GM12878 (cell line): ENCODE results near the gene F2RL1. TPM values are rescaled to one million over a fixed set of nuclear protein-coding genes. Genes with fewer than 3 reads are reported as not detected.

Experiments
- ATAC-seq: fragments of 200-7000 bp; cut with Tn5 transposase; 3 replicates; pipeline ENCODE4 v1.9.1; 2020; ENCODE audit warnings: mild to moderate bottlenecking, moderate library complexity
- BruUV-seq: library from RNA; stranded (reverse); fragments of 400-500 nt; replicated peaks from 2 replicates; lab custom pipeline; 2021; lab: Mats Ljungman, UMichigan
- CTCF ChIA-PET: fragments of 300-600 bp; sonication (Branson Sonifier 250); formaldehyde crosslinking; extraction: SDS; loops from one replicate; lab custom pipeline; 2021; ENCODE audit warnings: inconsistent platforms; lab: Yijun Ruan, JAX
- POLR2A ChIA-PET: fragments of 350-600 bp; formaldehyde crosslinking; extraction: SDS; loops from one replicate; lab custom pipeline; 2021; ENCODE audit warnings: inconsistent platforms; lab: Charles Lee
- RAD21 ChIA-PET: fragments of 300-600 bp; sonication (Branson Sonifier 250); formaldehyde crosslinking; loops from one replicate; lab custom pipeline; 2023; ENCODE audit warnings: antibody characterized with exemption; ENCODE audit not compliant: unreplicated experiment; lab: Charles Lee
- SMC1A ChIA-PET: fragments of 300-600 bp; sonication (Branson Sonifier 250); formaldehyde crosslinking; loops from one replicate; lab custom pipeline; 2023; ENCODE audit not compliant: unreplicated experiment, uncharacterized antibody; lab: Charles Lee
- DNase-seq: peaks from one replicate; pipeline ENCODE4 v3.0.0-alpha.2; 2011; ENCODE audit warnings: low read depth, low spot score
- FAIRE-seq: peaks from 3 replicates; lab custom pipeline; 2011; peaks lifted over from hg19 to GRCh38; lab: Jason Lieb, UNC
- H2AFZ ChIP-seq: 2 replicates; pipeline ENCODE4 v1.6.0; 2011; ENCODE audit warnings: low read depth, low read length, control low read depth; ENCODE audit not compliant: control insufficient read depth
- H3K27ac ChIP-seq: 2 replicates; pipeline ENCODE4 v1.5.1; 2011; ENCODE audit warnings: control low read depth; ENCODE audit not compliant: control insufficient read depth, insufficient read depth
- H3K27me3 ChIP-seq, 2 experiments: replicated peaks in 1 of 2; 2 replicates each; pipeline versions ENCODE4 v1.6.0 to v1.6.1; 2011; ENCODE audit warnings: low read length in 1 of 2; ENCODE audit not compliant: control insufficient read depth in 2 of 2, insufficient read depth in 2 of 2
- H3K36me3 ChIP-seq, 2 experiments: 2 replicates each; pipeline ENCODE4 v1.5.1; 2011; ENCODE audit warnings: low read length in 1 of 2; ENCODE audit not compliant: control insufficient read depth in 2 of 2, insufficient read depth in 2 of 2
- H3K4me1 ChIP-seq: 2 replicates; pipeline ENCODE4 v1.6.1; 2011; ENCODE audit warnings: mild to moderate bottlenecking, low read length, moderate library complexity, mixed read lengths; ENCODE audit not compliant: control insufficient read depth, insufficient read depth
- H3K4me2 ChIP-seq: 2 replicates; pipeline ENCODE4 v1.6.0; 2011; ENCODE audit warnings: control low read depth; ENCODE audit not compliant: control insufficient read depth, insufficient read depth
- H3K4me3 ChIP-seq: fragments of 200-600 bp; sonication (generic); 2 replicates; pipeline ENCODE4 v1.5.1; 2016
- H3K79me2 ChIP-seq: 2 replicates; pipeline ENCODE4 v1.6.0; 2011; ENCODE audit warnings: low read length; ENCODE audit not compliant: control insufficient read depth, insufficient read depth
- H3K9ac ChIP-seq: 2 replicates; pipeline ENCODE4 v1.8.0; 2011; ENCODE audit warnings: low read length, control low read depth, mixed read lengths; ENCODE audit not compliant: control insufficient read depth, insufficient read depth
- H3K9me3 ChIP-seq: replicated peaks from 3 replicates; pipeline ENCODE4 v1.5.1; 2011; ENCODE audit warnings: mild to moderate bottlenecking, low read length; ENCODE audit not compliant: control insufficient read depth, insufficient read depth
- H4K20me1 ChIP-seq: 2 replicates; pipeline ENCODE4 v1.6.0; 2011; ENCODE audit not compliant: control insufficient read depth, insufficient read depth
- BMI1 ChIP-seq: fragments of 450-650 bp; IDR thresholded peaks from 2 replicates; pipeline ENCODE4 v1.6.1; 2016; ENCODE audit warnings: mild to moderate bottlenecking, moderate library complexity, borderline replicate concordance
- CBFB ChIP-seq: IDR thresholded peaks from 2 replicates; pipeline ENCODE4 v1.6.1; 2016; ENCODE audit warnings: antibody characterized with exemption, low read depth
- CREM ChIP-seq: IDR thresholded peaks from 2 replicates; pipeline ENCODE4 v1.6.1; 2014; ENCODE audit warnings: antibody characterized with exemption, low read depth
- FOXK2 ChIP-seq: fragments of 450-650 bp; IDR thresholded peaks from 2 replicates; pipeline ENCODE4 v1.6.1; 2017; ENCODE audit warnings: mild to moderate bottlenecking, moderate library complexity
- HDAC2 ChIP-seq: fragments of 200-600 bp; sonication (generic); IDR thresholded peaks from 2 replicates; pipeline ENCODE4 v1.6.1; 2017
- HDAC6 ChIP-seq: fragments of 200-600 bp; sonication (generic); IDR thresholded peaks from one replicate; pipeline ENCODE4 v1.8.0; 2017; ENCODE audit warnings: antibody characterized with exemption; ENCODE audit not compliant: unreplicated experiment
- KAT2A ChIP-seq: conservative IDR thresholded peaks from 2 replicates; pipeline ENCODE4 v1.6.1; 2011; ENCODE audit warnings: low read depth, low read length; ENCODE audit not compliant: control insufficient read depth
- MTA3 ChIP-seq: IDR thresholded peaks from 2 replicates; pipeline ENCODE4 v1.6.1; 2012; ENCODE audit warnings: low read length, inconsistent platforms, borderline replicate concordance
- NFIC ChIP-seq: IDR thresholded peaks from 2 replicates; pipeline ENCODE4 v1.6.1; 2012; ENCODE audit warnings: low read depth, mild to moderate bottlenecking, inconsistent platforms, low read length, moderate library complexity
- PML ChIP-seq: IDR thresholded peaks from 2 replicates; pipeline ENCODE4 v1.6.1; 2012; ENCODE audit warnings: low read length, inconsistent platforms
- RCOR1 ChIP-seq: conservative IDR thresholded peaks from 2 replicates; pipeline ENCODE4 v1.6.1; 2012; ENCODE audit warnings: low read depth, low read length, improper control_type of control experiment
- SUPT20H ChIP-seq: IDR thresholded peaks from 2 replicates; pipeline ENCODE4 v1.6.1; 2011; ENCODE audit warnings: low read depth, mild to moderate bottlenecking, low read length, moderate library complexity, borderline replicate concordance; ENCODE audit not compliant: control insufficient read depth
- TAF1 ChIP-seq: IDR thresholded peaks from 2 replicates; pipeline ENCODE4 v1.6.1; 2011; ENCODE audit warnings: mild to moderate bottlenecking, low read depth, low read length, borderline replicate concordance
- WGBS: methylation state at CpG from one replicate; pipeline ENCODE4 v1.1.6; 2016; ENCODE audit warnings: low lambda C conversion rate; ENCODE audit not compliant: insufficient replicate concordance, insufficient coverage; ENCODE audit errors: missing lambda C conversion rate; 5-methylcytosine and 5-hydroxymethylcytosine counted together
- in situ Hi-C: fragments of 300-500 bp; cut with MboI; formaldehyde crosslinking; loops from 9 replicates; pipeline ENCODE4 v1.14.3; 2018; ENCODE audit warnings: mixed read lengths
- intact Hi-C: fragments of 100-400 bp; cut with micrococcal nuclease; formaldehyde crosslinking; loops from one replicate; pipeline ENCODE4 v1.14.2; 2022; ENCODE audit not compliant: unreplicated experiment
- polyA plus RNA-seq, 11 experiments: library from polyadenylated mRNA; depleted of rRNA in 4 of 11; unstranded in 6 of 11; stranded (reverse) in 5 of 11; fragments of >200 nt; fragmentation: Nextera tagmentation in 4 of 11; fragmentation: Illumina TruSeq in 1 of 11; extraction: Ambion mirVana in 4 of 11; extraction: Trizol in 1 of 11; gene quantifications; 1 replicate in 1 of 11; 2 replicates in 10 of 11; pipeline versions ENCODE4 v1.2.1 to v1.2.3, GENCODE V29; 2011 to 2016; ENCODE audit warnings: inconsistent platforms in 2 of 11, missing spikeins in 2 of 11, low read depth in 1 of 11
- total RNA-seq, 4 experiments: library from RNA; depleted of rRNA in 3 of 4; stranded (reverse); fragments of >200 nt in 3 of 4; fragmentation: Illumina TruSeq in 1 of 4; extraction: Trizol in 1 of 4; gene quantifications; 2 replicates each; pipeline versions ENCODE4 v1.2.1 to v1.2.3, GENCODE V29; 2013 to 2021
- TF ChIP-seq, protein P1 (sequence below): fragments of 450-650 bp; IDR thresholded peaks from 2 replicates; pipeline ENCODE4 v1.6.1; 2017; ENCODE audit warnings: mild to moderate bottlenecking, low read depth, inconsistent platforms; ENCODE audit not compliant: poor library complexity, severe bottlenecking
- TF ChIP-seq, protein P2 (sequence below): fragments of 450-650 bp; IDR thresholded peaks from 2 replicates; pipeline ENCODE4 v1.6.1; 2016; ENCODE audit warnings: mild to moderate bottlenecking
- TF ChIP-seq, protein P3 (sequence below): IDR thresholded peaks from 2 replicates; pipeline ENCODE4 v1.6.1; 2012; ENCODE audit warnings: low read depth, low read length, improper control_type of control experiment
- TF ChIP-seq, protein P4 (sequence below): fragments of 450-650 bp; IDR thresholded peaks from 2 replicates; pipeline ENCODE4 v1.6.1; 2017; ENCODE audit warnings: borderline replicate concordance

The F2RL1 gene
- total and polyA plus RNA-seq, 10 of the 15 experiments (the other 5 are each of a cell fraction or from before 2014, with no cell fraction given): 0.04 to 0.10 TPM; not detected in 8

DNA sequence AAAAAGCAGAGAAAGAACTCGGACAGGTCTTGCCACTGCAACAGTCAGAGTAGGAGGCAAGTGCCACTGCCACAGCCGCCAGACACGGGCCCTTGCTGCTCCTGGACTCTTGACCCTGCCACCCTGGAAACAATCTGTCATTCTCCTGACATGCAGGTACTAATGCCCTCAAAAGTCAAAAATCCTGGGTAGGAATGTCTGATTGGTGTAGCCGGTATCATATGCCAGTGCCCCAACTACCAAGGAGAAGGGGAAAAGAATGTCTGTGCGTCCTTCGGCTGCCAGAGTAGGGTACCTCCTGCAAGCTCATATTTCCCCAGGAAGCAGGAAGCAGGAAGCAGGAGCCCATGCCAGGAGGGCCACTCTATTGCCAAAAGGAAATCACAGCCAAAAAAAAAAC is 30.5 kb upstream of the F2RL1 start:
- H3K27me3 ChIP-seq: no peaks in the 10 kb centered on the region
- intact Hi-C loops: no loop called here
- 76% methylated on average over 5 of the region's 6 CpGs for WGBS
- no peak overlapping the region for H3K4me3 ChIP-seq
- H3K9me3 ChIP-seq: no peaks in the 10 kb centered on the region
- no peak overlapping the region for H3K9ac ChIP-seq
- FAIRE-seq: no peak
- no peak overlapping the region for H3K4me2 ChIP-seq
- CTCF ChIA-PET: no interaction called here
- no peak for ATAC-seq
- DNase-seq: no peak
- no peak overlapping the region for H2AFZ ChIP-seq
- no peak overlapping the region for H3K27ac ChIP-seq
- POLR2A ChIA-PET: interaction anchor here (0.6 kb wide), 1 partner anchor 551 kb away, joined by 3 read pairs; no protein-coding TSS in a partner anchor
- SMC1A ChIA-PET: no interaction called here
- RAD21 ChIA-PET: no interaction called here
- no peaks in the 10 kb centered on the region for H3K36me3 ChIP-seq
- no peak for TF ChIP-seq KAT2A
- TF ChIP-seq, protein P1, sequence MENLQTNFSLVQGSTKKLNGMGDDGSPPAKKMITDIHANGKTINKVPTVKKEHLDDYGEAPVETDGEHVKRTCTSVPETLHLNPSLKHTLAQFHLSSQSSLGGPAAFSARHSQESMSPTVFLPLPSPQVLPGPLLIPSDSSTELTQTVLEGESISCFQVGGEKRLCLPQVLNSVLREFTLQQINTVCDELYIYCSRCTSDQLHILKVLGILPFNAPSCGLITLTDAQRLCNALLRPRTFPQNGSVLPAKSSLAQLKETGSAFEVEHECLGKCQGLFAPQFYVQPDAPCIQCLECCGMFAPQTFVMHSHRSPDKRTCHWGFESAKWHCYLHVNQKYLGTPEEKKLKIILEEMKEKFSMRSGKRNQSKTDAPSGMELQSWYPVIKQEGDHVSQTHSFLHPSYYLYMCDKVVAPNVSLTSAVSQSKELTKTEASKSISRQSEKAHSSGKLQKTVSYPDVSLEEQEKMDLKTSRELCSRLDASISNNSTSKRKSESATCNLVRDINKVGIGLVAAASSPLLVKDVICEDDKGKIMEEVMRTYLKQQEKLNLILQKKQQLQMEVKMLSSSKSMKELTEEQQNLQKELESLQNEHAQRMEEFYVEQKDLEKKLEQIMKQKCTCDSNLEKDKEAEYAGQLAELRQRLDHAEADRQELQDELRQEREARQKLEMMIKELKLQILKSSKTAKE: no peak
- TF ChIP-seq PML: no peak
- TF ChIP-seq HDAC2: no peak
- no peak for TF ChIP-seq SUPT20H
- no peak for TF ChIP-seq CREM
- TF ChIP-seq, protein P2, sequence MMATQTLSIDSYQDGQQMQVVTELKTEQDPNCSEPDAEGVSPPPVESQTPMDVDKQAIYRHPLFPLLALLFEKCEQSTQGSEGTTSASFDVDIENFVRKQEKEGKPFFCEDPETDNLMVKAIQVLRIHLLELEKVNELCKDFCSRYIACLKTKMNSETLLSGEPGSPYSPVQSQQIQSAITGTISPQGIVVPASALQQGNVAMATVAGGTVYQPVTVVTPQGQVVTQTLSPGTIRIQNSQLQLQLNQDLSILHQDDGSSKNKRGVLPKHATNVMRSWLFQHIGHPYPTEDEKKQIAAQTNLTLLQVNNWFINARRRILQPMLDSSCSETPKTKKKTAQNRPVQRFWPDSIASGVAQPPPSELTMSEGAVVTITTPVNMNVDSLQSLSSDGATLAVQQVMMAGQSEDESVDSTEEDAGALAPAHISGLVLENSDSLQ: no peak
- TF ChIP-seq, protein P3, sequence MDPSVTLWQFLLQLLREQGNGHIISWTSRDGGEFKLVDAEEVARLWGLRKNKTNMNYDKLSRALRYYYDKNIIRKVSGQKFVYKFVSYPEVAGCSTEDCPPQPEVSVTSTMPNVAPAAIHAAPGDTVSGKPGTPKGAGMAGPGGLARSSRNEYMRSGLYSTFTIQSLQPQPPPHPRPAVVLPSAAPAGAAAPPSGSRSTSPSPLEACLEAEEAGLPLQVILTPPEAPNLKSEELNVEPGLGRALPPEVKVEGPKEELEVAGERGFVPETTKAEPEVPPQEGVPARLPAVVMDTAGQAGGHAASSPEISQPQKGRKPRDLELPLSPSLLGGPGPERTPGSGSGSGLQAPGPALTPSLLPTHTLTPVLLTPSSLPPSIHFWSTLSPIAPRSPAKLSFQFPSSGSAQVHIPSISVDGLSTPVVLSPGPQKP: no peak
- TF ChIP-seq TAF1: no peak
- TF ChIP-seq CBFB: no peak
- TF ChIP-seq NFIC: no peak
- TF ChIP-seq BMI1: no peak
- no peak for TF ChIP-seq MTA3
- no peak for TF ChIP-seq HDAC6
- TF ChIP-seq FOXK2: no peak
- no peak for TF ChIP-seq RCOR1
- TF ChIP-seq, protein P4, sequence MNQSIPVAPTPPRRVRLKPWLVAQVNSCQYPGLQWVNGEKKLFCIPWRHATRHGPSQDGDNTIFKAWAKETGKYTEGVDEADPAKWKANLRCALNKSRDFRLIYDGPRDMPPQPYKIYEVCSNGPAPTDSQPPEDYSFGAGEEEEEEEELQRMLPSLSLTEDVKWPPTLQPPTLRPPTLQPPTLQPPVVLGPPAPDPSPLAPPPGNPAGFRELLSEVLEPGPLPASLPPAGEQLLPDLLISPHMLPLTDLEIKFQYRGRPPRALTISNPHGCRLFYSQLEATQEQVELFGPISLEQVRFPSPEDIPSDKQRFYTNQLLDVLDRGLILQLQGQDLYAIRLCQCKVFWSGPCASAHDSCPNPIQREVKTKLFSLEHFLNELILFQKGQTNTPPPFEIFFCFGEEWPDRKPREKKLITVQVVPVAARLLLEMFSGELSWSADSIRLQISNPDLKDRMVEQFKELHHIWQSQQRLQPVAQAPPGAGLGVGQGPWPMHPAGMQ: no peak
- H3K79me2 ChIP-seq: no peaks in the 10 kb centered on the region
- no TSS peak for BruUV-seq
- H3K4me1 ChIP-seq: no peaks in the 10 kb centered on the region
- in situ Hi-C loops: no loop called here
- no peaks in the 10 kb centered on the region for H4K20me1 ChIP-seq
